ENCODE results near the gene EPHB6. TPM values are rescaled to one million over a fixed set of nuclear protein-coding genes. Genes with fewer than 3 reads are reported as not detected.

EPHB6 gene
- polyA plus RNA-seq, 1 experiment, result 0.51 TPM

DNA sequence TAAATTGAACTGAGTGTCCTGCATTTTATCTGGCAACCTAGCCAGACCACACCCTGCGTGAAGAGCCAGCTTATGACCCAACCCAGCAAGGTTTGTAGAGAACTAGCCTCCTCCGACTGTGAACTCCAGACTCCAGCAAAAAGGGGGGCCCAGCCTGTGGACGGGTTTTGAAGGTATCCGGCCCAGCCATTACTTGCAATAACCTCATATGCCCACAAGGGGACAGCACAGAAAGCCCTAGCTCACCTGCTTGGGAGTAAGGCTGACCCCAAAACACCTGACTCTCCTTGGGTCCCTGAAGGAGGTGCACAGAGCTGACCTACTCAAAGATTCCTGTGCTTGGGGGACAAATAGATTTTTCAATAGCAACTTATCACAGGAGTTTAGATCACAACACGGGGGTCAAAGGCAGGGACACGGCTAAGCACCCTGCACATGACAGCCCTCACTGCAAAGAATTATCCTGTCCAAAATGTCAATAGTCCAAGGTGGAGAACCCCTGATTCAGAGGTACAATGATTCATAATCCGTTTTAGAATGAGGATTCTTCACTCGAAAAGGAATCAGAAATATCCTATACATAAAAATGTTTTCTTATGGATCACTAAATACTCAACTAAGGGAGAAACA is 26.1 kb downstream of the EPHB6 start:
- no peak for DNase-seq (ENCODE audit: low read depth, low spot score)
- Histone ChIP-seq H3K27ac (ENCODE audit: low read depth, low read length) (no peak overlapping the region), H3K4me3 (ENCODE audit: low read depth, low read length) (no peak overlapping the region), H3K9me3 (ENCODE audit: control insufficient read depth, insufficient read depth, low read length) (peaks cover 12% of the 10 kb centered on the region; the same call in 1 of the 2 replicates), H3K27me3 (ENCODE audit: control insufficient read depth, insufficient read depth, low read length) (no peaks in the 10 kb centered on the region)
- CTCF ChIA-PET, result interaction anchor here (0.8 to 1.2 kb wide), 3 partner anchors 14 to 333 kb away, joined by 3 to 5 read pairs (median 3); no protein-coding TSS in a partner anchor
- POLR2A ChIA-PET, result no interaction called here
- TF ChIP-seq, protein P1, sequence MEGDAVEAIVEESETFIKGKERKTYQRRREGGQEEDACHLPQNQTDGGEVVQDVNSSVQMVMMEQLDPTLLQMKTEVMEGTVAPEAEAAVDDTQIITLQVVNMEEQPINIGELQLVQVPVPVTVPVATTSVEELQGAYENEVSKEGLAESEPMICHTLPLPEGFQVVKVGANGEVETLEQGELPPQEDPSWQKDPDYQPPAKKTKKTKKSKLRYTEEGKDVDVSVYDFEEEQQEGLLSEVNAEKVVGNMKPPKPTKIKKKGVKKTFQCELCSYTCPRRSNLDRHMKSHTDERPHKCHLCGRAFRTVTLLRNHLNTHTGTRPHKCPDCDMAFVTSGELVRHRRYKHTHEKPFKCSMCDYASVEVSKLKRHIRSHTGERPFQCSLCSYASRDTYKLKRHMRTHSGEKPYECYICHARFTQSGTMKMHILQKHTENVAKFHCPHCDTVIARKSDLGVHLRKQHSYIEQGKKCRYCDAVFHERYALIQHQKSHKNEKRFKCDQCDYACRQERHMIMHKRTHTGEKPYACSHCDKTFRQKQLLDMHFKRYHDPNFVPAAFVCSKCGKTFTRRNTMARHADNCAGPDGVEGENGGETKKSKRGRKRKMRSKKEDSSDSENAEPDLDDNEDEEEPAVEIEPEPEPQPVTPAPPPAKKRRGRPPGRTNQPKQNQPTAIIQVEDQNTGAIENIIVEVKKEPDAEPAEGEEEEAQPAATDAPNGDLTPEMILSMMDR (IDR thresholded peaks at IDR 0.05; ENCODE audit: low read depth, low read length), result peak; percentile 48

DNA sequence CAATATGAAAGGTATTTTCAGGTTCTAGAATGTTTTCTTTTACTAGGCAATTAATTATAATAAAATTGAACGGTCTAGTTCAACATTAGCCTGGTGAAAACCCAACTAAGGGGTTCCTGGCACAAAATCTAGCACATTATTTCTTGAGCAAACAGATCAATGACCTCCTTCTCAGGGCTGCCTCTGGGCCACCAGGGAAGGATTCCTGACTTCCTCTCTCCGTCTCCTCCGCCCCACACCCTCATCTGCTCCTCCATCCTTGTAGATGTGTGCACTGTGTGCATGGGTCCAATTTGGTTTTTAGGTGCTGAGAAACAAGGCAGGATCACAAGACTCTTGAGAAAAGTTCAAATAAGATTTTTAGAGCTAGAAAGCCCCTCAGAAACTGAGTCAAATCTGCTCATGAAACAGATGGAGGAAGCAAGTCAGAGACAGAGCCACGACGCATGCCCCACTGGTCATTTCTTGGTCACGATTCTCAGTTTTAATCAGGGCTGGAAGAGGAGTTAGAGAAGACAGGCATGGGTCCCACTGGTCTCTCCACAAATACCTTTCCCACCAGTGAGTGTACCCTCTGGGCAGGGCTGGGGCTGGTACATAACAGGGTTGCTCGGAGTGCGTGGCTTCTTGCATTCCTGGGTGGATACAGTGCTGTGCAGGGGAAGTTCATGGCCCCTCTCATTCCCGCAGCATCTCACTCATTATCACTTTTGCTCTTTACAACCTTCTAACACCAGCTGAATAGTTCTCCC is 26.9 kb downstream of the EPHB6 start:
- Histone ChIP-seq H3K4me3 (ENCODE audit: low read depth, low read length) (no peak overlapping the region), H3K27me3 (ENCODE audit: control insufficient read depth, insufficient read depth, low read length) (no peaks in the 10 kb centered on the region), H3K9me3 (ENCODE audit: control insufficient read depth, insufficient read depth, low read length) (peaks cover 12% of the 10 kb centered on the region; the same call in 1 of the 2 replicates), H3K27ac (ENCODE audit: low read depth, low read length) (no peak overlapping the region)
- no peak for DNase-seq (ENCODE audit: low read depth, low spot score)
- TF ChIP-seq, protein P1 (IDR thresholded peaks at IDR 0.05; ENCODE audit: low read depth, low read length), result no peak
- POLR2A ChIA-PET, result no interaction called here
- CTCF ChIA-PET, result interaction anchor here (0.8 to 1.2 kb wide), 3 partner anchors 15 to 333 kb away, joined by 3 to 5 read pairs (median 3); no protein-coding TSS in a partner anchor

DNA sequence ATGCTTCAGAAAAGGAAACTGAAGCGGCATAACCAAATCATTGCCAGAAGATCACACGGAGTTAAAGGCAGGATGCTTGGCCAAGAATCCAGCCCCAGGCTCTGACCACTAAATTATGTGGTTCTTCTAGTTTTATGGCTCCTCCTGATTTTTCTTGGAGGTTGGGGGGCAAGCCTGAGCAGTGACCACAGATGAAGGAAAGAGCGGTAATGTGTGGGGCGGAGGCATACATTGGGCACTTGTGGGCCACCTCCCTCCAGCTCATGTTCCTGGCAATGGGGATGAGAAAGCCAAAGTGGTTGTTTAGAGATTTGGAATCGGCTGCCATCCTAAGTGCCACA is 27.4 kb downstream of the EPHB6 start:
- Histone ChIP-seq H3K9me3 (ENCODE audit: control insufficient read depth, insufficient read depth, low read length) (peaks cover 8% of the 10 kb centered on the region; the same call in 1 of the 2 replicates), H3K4me3 (ENCODE audit: low read depth, low read length) (no peak overlapping the region), H3K27me3 (ENCODE audit: control insufficient read depth, insufficient read depth, low read length) (no peaks in the 10 kb centered on the region), H3K27ac (ENCODE audit: low read depth, low read length) (no peak overlapping the region)
- ChIA-PET POLR2A (no interaction called here), CTCF (no interaction called here)
- no peak for DNase-seq (ENCODE audit: low read depth, low spot score)
- TF ChIP-seq, protein P1 (IDR thresholded peaks at IDR 0.05; ENCODE audit: low read depth, low read length), result no peak

DNA sequence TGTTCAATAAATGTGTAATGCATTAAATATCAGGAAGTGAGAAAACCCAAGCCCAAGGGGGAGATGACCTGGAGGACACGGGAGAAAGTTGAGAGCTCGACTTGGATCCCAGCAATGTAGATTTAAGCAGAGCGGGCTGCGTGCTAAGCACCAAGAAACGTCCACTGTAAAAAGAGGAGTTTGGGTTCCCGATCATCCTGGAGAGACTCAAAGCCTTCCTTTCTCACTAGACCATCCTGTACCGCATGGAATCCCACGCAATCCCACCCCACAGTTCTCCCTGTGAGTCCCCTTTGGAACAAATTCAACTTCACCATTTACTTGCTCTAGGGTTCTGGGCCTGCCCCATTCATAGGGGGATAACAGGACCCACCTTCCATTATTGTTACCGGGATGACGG is 28.3 kb downstream of the EPHB6 start:
- POLR2A ChIA-PET, result no interaction called here
- Histone ChIP-seq H3K27me3 (ENCODE audit: control insufficient read depth, insufficient read depth, low read length) (no peaks in the 10 kb centered on the region), H3K9me3 (ENCODE audit: control insufficient read depth, insufficient read depth, low read length) (peaks cover 8% of the 10 kb centered on the region; the same call in 1 of the 2 replicates), H3K27ac (ENCODE audit: low read depth, low read length) (no peak overlapping the region), H3K4me3 (ENCODE audit: low read depth, low read length) (no peak overlapping the region)
- CTCF ChIA-PET, result no interaction called here
- TF ChIP-seq, protein P1 (IDR thresholded peaks at IDR 0.05; ENCODE audit: low read depth, low read length), result no peak
- no peak for DNase-seq (ENCODE audit: low read depth, low spot score)
